Kidney (tissue), 14 donors: ENCODE data around the gene LMNB1. TPM values are rescaled to one million over a fixed set of nuclear protein-coding genes. Genes with fewer than 3 reads are reported as not detected.
"Not testable (repeated sequence)": the region's sequence is repeated elsewhere in the genome, so short reads cannot be mapped to it uniquely, and the experiment has no call there.

ENCODE experiments used
- DNase-seq, 5 donors: peaks; one replicate each; pipeline ENCODE4 v3.0.0-alpha.2; 2013 to 2020
- FAIRE-seq: peaks from 2 replicates; lab custom pipeline; 2012; peaks lifted over from hg19 to GRCh38; lab: Jason Lieb, UNC
- H3K27ac ChIP-seq, 2 donors: one replicate each; pipeline ENCODE4 v1.7.0; 2013; ENCODE audit warnings: low read depth in 2 of 2, low read length in 2 of 2, inconsistent platforms in 1 of 2
- H3K27me3 ChIP-seq: one replicate; pipeline ENCODE4 v1.7.1; 2013; ENCODE audit warnings: low read length, inconsistent platforms; ENCODE audit not compliant: control insufficient read depth, insufficient read depth
- H3K36me3 ChIP-seq, 3 donors: one replicate each; pipeline versions ENCODE4 v1.7.0 to v1.7.1; 2013; ENCODE audit warnings: low read length in 3 of 3, control low read depth in 1 of 3, inconsistent platforms in 1 of 3; ENCODE audit not compliant: insufficient read depth in 3 of 3, control insufficient read depth in 2 of 3
- H3K4me1 ChIP-seq, 3 donors: one replicate each; pipeline versions ENCODE4 v1.7.0 to v1.7.1; 2013; ENCODE audit warnings: low read length in 3 of 3, inconsistent platforms in 1 of 3, low read depth in 1 of 3; ENCODE audit not compliant: control insufficient read depth in 2 of 3, insufficient read depth in 2 of 3
- H3K4me3 ChIP-seq, 3 donors: one replicate each; pipeline versions ENCODE4 v1.7.0 to v1.8.1; 2013; ENCODE audit warnings: low read length in 3 of 3, control low read depth in 1 of 3, inconsistent platforms in 1 of 3
- H3K9ac ChIP-seq, 3 donors: one replicate each; pipeline versions ENCODE4 v1.7.0 to v1.7.1; 2013; ENCODE audit warnings: low read length in 3 of 3, control low read depth in 1 of 3, inconsistent platforms in 1 of 3
- H3K9me3 ChIP-seq, 3 donors: one replicate each; pipeline versions ENCODE4 v1.7.0 to v1.7.1; 2013; ENCODE audit warnings: low read length in 3 of 3, control low read depth in 1 of 3, inconsistent platforms in 1 of 3; ENCODE audit not compliant: control insufficient read depth in 2 of 3, insufficient read depth in 1 of 3
- CTCF ChIP-seq: IDR thresholded peaks from 3 replicates; pipeline ENCODE4 v1.5.1; 2012; ENCODE audit warnings: mild to moderate bottlenecking, moderate library complexity, borderline replicate concordance; ENCODE audit not compliant: insufficient read depth; ENCODE audit errors: extremely low read depth
- intact Hi-C: fragments of 100-400 bp; cut with DNase I; formaldehyde crosslinking; loops from one replicate; pipeline ENCODE4 v1.11.1; 2022
- polyA plus RNA-seq: library from polyadenylated mRNA; stranded (reverse); fragments of 350-450 nt; fragmentation: Illumina TruSeq; extraction: RNeasy Lipid Tissue Mini Kit (QIAGEN cat#74804); gene quantifications from one replicate; pipeline ENCODE4 v1.2.3, GENCODE V29; 2014; ENCODE audit warnings: low read depth, low replicate concordance; ENCODE audit not compliant: insufficient read depth
- total RNA-seq: library from RNA; stranded (reverse); fragmentation: NEBNext Ultra II Directional; extraction: Animal tissue kit (Norgen Biotek cat#: 25700); gene quantifications from one replicate; pipeline ENCODE4 v1.2.1, GENCODE V29; 2021
- donor health status: control.
- donor health status: control.
- donor health status: control.
- donor health status: control.
- donor health status: control.
- donor health status: DM: yes; HTN: yes; CAD: no.
- donor health status: Normal renal cell carcinoma (clear cell type).

Gene LMNB1
- total and polyA plus RNA-seq, 2 donors from 2014 or later: 1.7 to 10.3 TPM

GRCh38 chr5:126810596-126811380, 33.9 kb downstream of the LMNB1 start:
- no peaks in the 10 kb centered on the region for H3K27me3 ChIP-seq
- no peaks in the 10 kb centered on the region for H3K4me1 ChIP-seq
- H3K9ac ChIP-seq: no peak overlapping the region
- H3K9me3 ChIP-seq: no peaks in the 10 kb centered on the region
- TF ChIP-seq CTCF: no peak
- H3K27ac ChIP-seq: no peak overlapping the region
- intact Hi-C loops: no loop called here
- H3K36me3 ChIP-seq: peaks cover 0 to 2% (median 0%) of the 10 kb centered on the region in 3 donors
- FAIRE-seq (no peak), DNase-seq (no peak)
- H3K4me3 ChIP-seq: no peak overlapping the region

DNA sequence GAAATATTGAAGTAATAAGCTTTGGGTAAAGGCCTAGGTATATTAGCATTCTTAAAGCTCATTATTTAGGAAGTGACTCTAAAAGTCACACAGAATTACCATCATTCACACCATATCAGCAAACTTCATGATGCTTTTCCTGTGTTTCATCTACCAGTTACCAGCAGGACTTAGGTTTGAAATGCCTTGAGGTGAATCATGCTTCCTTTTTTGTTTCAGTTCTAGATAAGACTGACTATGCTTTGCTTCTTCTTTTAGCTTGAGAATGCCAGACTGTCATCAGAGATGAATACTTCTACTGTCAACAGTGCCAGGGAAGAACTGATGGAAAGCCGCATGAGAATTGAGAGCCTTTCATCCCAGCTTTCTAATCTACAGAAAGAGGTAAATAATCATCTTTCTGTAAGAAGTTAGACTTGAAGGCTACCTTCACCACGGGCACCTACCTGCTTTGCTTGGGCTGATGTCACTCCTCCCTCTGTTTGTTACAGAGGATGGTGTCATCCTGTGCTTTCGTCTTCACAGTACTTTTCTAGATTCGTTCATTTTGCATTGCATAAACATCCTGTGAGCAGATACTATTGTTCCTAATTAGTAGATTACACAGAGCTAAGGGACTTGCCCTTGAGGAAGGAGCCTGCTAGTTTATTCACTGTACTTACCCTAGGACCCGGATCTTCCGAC, 34.7 kb downstream of the LMNB1 start:
- DNase-seq: no peak
- Histone ChIP-seq H3K9me3 (no peaks in the 10 kb centered on the region), H3K27ac (no peak overlapping the region), H3K27me3 (no peaks in the 10 kb centered on the region), H3K9ac (no peak overlapping the region), H3K36me3 (peaks cover 0 to 2% (median under 1%) of the 10 kb centered on the region in 3 donors), H3K4me1 (no peaks in the 10 kb centered on the region), H3K4me3 (no peak overlapping the region)
- no peak for FAIRE-seq
- intact Hi-C loops: no loop called here
- no peak for TF ChIP-seq CTCF

GRCh38 chr5:126812199-126812570, 35.2 kb downstream of the LMNB1 start:
- intact Hi-C loops: no loop called here
- Histone ChIP-seq H3K9ac (no peak overlapping the region), H3K27ac (no peak overlapping the region), H3K9me3 (no peaks in the 10 kb centered on the region), H3K27me3 (no peaks in the 10 kb centered on the region), H3K4me1 (no peaks in the 10 kb centered on the region), H3K36me3 (peaks cover 0 to 2% (median 2%) of the 10 kb centered on the region in 3 donors), H3K4me3 (no peak overlapping the region)
- no peak for DNase-seq
- TF ChIP-seq CTCF: no peak
- no peak for FAIRE-seq

DNA sequence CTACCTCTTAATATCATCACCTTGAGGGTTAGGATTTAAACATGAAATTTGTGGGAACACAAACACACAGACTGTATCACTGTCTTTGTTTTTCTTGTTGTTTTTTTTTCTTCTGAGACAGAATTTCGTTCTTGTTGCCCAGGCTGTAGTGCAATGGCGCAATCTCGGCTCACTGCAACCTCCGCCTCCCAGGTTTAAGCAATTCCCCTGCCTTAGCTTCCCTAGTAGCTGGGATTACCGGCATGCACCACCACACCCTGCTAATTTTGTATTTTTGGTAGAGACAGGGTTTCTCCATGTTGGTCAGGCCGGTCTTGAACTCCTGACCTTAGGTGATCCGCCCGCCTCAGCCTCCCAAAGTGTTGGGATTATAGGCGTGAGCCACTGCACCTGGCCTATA, 36.9 kb downstream of the LMNB1 start:
- H3K36me3 ChIP-seq, H3K27ac ChIP-seq, H3K9me3 ChIP-seq, H3K4me1 ChIP-seq, H3K9ac ChIP-seq, H3K4me3 ChIP-seq, intact Hi-C loops, DNase-seq, FAIRE-seq, H3K27me3 ChIP-seq: not testable (repeated sequence)
